ENCODE data around the gene RIC8A.
A peak's percentile ranks its signal among the peaks of the same experiment; 100 is the strongest.

DNA sequence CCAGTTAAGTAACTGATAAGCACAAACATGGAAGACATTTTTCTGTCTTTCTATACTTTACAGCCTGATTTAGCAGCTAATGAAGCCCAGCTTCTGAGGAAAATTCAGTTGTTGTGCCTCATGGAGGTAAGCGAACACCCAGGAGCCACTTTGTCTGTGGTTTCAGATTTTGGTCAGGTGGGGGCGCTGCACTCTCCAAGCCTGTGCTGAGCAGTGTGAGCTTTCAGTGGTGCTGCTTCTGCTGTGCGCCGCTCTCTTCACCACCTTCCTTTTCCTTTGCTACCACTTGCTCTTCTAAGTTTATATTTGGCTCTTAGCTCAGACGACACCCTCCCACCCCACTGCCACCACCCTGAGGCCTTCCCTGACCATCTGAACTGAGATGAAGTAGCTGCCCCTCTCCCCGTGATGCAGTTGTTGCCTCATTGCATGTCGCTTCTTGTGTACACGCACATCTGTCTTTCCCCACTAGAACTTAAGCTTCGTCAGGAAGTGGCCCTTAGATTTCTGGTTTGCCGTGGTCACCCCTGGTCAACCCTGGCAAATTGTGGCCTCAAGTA lies 43.3 kb downstream of the RIC8A start:
- TF ChIP-seq POLR2AphosphoS5 (IDR thresholded peaks at IDR 0.05) = peak in 1 of 2 donors; percentile 27
- TF ChIP-seq EP300 (IDR thresholded peaks at IDR 0.05) = no peak
- TF ChIP-seq, protein P1, sequence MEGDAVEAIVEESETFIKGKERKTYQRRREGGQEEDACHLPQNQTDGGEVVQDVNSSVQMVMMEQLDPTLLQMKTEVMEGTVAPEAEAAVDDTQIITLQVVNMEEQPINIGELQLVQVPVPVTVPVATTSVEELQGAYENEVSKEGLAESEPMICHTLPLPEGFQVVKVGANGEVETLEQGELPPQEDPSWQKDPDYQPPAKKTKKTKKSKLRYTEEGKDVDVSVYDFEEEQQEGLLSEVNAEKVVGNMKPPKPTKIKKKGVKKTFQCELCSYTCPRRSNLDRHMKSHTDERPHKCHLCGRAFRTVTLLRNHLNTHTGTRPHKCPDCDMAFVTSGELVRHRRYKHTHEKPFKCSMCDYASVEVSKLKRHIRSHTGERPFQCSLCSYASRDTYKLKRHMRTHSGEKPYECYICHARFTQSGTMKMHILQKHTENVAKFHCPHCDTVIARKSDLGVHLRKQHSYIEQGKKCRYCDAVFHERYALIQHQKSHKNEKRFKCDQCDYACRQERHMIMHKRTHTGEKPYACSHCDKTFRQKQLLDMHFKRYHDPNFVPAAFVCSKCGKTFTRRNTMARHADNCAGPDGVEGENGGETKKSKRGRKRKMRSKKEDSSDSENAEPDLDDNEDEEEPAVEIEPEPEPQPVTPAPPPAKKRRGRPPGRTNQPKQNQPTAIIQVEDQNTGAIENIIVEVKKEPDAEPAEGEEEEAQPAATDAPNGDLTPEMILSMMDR (IDR thresholded peaks at IDR 0.05) = peak; percentile 56 to 64 (median 58)
- no peak for TF ChIP-seq POLR2A (IDR thresholded peaks at IDR 0.05; ENCODE audit: low read depth)
